Stimulated activated CD4-positive, alpha-beta T cell treated with anti-CD3 and anti-CD28 coated beads, Interleukin-4, amount 100 ng/mL, for 24 hours (primary cell): Measurements from ENCODE around the gene RWDD2A.

Experiments
- DNase-seq: peaks from one replicate; pipeline ENCODE4 v3.0.0-alpha.2; 2020

Gene RWDD2A

GRCh38 chr6:83199173-83199862 is 6.2 kb downstream of the RWDD2A start:
- no peak for DNase-seq

- DNase-seq = no peak
Observed at GRCh38 chr6:83199863-83200225, 6.7 kb downstream of the RWDD2A start.

DNA sequence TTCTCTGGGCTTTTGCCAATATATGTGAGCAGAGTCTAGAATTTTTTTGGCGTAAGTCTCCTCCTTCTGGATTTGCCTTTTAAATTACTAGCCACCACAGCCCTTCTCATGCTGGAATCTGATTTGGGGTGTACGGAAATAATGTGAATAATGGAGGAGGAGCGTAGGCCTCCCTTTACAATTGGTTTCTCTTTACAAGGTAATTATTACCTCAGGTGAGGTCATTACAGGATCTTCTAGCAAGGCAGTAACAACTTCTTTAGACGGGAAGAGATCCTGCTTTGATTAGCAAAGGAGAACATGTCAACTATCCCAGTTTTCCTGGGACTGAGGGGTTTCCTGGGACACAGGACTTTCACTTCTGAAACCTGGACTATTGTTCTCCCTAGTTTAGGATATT is 8.9 kb downstream of the RWDD2A start:
- DNase-seq = no peak

- DNase-seq = peak; percentile 62
Observed at GRCh38 chr6:83215131-83216047, 22.2 kb downstream of the RWDD2A start.

- DNase-seq = no peak
Observed at GRCh38 chr6:83216806-83217205, 23.6 kb downstream of the RWDD2A start.

- DNase-seq = no peak
Observed at GRCh38 chr6:83218646-83219045, 25.5 kb downstream of the RWDD2A start.

DNA sequence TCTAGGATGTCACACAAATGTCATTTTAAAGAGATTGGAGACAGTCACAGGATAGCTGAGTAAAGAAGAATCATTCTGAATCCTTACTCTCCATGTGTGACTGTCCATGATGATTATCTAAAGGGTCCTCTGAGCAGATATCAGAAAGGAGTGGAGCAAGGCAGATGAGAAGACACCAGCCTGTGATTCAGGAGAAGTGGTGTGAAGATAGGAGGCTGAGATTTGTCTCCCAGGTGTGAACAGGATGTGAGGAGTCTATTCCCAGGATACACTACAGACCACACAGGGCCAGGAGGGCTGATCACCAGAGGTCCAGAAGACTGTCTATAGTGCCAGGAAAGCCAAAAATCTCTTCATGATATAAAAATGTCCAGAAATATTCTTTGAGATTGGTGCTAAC is 27.0 kb downstream of the RWDD2A start:
- DNase-seq = no peak

GRCh38 chr6:83221276-83221675 is 28.1 kb downstream of the RWDD2A start:
- no peak for DNase-seq

DNA sequence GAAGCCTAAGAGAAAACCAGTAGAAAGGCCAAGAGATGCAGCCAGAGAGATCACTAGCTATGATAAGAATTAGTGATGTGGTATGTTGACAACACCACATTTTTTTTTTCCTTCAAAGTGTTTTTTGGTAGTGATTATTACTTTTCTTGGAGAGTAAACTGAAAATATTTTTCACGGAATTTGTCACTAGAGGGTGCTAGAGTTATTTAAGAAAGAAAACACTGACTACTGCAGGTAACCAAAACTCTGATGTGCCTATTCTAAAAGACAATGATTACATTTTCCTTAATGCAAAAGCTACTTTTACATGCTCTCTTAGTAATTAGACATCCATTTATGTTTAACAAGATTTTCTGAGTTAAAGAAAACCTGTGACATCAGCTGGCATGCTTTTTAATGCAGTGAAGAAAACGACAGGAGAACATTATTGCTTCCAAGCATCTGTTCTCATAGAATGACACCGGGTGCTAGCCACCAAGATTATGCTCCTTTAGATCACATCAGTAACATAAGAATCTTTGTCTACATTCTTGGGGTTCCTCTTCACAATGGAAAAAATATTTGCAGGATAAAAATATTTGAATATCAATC is 28.8 kb downstream of the RWDD2A start:
- no peak for DNase-seq

DNA sequence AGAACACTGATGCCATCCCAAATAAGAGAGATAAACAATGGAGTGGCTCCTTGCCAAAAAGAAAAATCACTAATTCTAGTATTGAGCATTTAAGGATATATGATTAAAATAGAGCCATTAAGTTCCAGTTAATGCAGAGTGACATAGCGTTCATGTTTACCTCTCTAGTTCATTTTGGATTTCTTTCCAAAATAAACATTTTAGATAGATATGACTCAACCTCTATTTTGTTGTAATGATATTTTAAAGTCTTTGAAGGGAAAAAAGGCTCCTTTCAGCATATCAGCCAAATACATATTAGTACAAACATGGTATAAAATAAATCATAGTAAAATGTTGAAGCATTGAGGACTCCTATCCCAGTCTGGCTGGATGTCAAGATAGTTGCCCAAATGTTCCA is 33.4 kb downstream of the RWDD2A start:
- DNase-seq = no peak

DNA sequence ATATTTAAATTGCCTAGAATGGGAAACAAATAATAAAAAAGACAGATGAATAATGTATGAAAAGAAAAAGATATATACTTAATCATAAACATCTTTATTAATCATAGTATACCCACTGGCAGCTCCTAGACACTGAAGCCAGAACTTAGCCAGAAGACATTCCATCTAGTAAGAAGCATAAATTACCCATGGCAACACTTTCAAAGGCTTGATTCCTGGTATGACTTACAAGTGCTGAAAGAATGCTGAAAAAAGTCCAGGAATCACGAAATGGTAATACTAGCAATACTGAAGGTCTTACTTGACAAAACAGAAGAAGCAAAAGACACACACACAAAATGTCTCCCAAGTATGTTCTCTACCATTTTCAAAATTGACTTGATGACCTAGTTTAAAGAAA is 38.0 kb downstream of the RWDD2A start:
- DNase-seq = no peak

- DNase-seq = no peak
Observed at GRCh38 chr6:83247471-83247870, 54.3 kb downstream of the RWDD2A start.
